Measurements from ENCODE around the gene GUK1. TPM values are rescaled to one million over a fixed set of nuclear protein-coding genes. Genes with fewer than 3 reads are reported as not detected.

GUK1 gene
- total and polyA plus RNA-seq, 2 of the 8 experiments (the other 6 are each of a cell fraction or from before 2014, with no cell fraction given), result 68.5 to 183 TPM

- no peak for DNase-seq (ENCODE audit: low read depth in 1 of 2, low spot score in 2 of 2)
- Histone ChIP-seq H3K4me1 (replicated peaks in 1 of 4; ENCODE audit: control insufficient read depth in 3 of 4, insufficient read depth in 4 of 4, low read length in 3 of 4) (no peaks in the 10 kb centered on the region), H2BK12ac (ENCODE audit: low read depth, low read length) (no peak overlapping the region), H3K79me1 (ENCODE audit: low read depth, low read length) (no peaks in the 10 kb centered on the region; the same call in 1 of the 2 replicates), H3K23me2 (ENCODE audit: low read depth, low read length) (no peaks in the 10 kb centered on the region), H4K8ac (ENCODE audit: extremely low read depth, insufficient read depth, low read length) (no peak overlapping the region), H4K5ac (ENCODE audit: insufficient read length, low read depth, low read length) (no peak overlapping the region), H4K20me1 (replicated peaks in 1 of 2; ENCODE audit: control insufficient read depth in 1 of 2, insufficient read depth in 2 of 2, low read length in 2 of 2) (no peaks in the 10 kb centered on the region), H3K4ac (replicated peaks; ENCODE audit: insufficient read length, low read depth, low read length) (no peak overlapping the region), H2BK5ac (ENCODE audit: low read depth, low read length) (no peak overlapping the region), H2AK5ac (ENCODE audit: low read depth, low read length) (no peak overlapping the region), H2BK20ac (ENCODE audit: low read length) (no peak overlapping the region), H3K36me3 (ENCODE audit: control insufficient read depth in 2 of 4, insufficient read depth in 4 of 4, low read length in 3 of 4) (no peaks in the 10 kb centered on the region), H3K4me3 (ENCODE audit: extremely low read depth in 1 of 4, insufficient read depth in 2 of 4, low read depth in 3 of 4, low read length in 4 of 4) (no peak overlapping the region), H2BK120ac (replicated peaks; ENCODE audit: low read depth, low read length) (no peak overlapping the region), H3K79me2 (ENCODE audit: control insufficient read depth in 1 of 2, insufficient read depth in 2 of 2, low read length in 2 of 2) (no peaks in the 10 kb centered on the region), H3K27ac (ENCODE audit: low read depth, low read length) (no peak overlapping the region), H2AFZ (ENCODE audit: low read length) (no peak overlapping the region), H3K9me3 (ENCODE audit: insufficient read depth in 2 of 2, low read depth in 1 of 2, low read length in 1 of 2) (peaks cover 8 to 13% of the 10 kb centered on the region in 2 experiments; a peak in 3 of 4 replicates), H3K23ac (ENCODE audit: insufficient read length) (no peak overlapping the region), H3K27me3 (replicated peaks in 1 of 4; ENCODE audit: control insufficient read depth in 3 of 4, extremely low read depth in 1 of 4, insufficient read depth in 3 of 4, low read length in 3 of 4) (no peaks in the 10 kb centered on the region; a peak in 3 of 7 replicates), H3K9ac (replicated peaks in 1 of 4; ENCODE audit: extremely low read depth in 1 of 4, low read depth in 3 of 4, low read length in 3 of 4) (no peak overlapping the region), H3K18ac (ENCODE audit: extremely low read depth, low read length) (no peak overlapping the region), H3K56ac (replicated peaks; ENCODE audit: insufficient read length, low read depth, low read length) (no peak overlapping the region), H2BK15ac (ENCODE audit: low read length) (no peak overlapping the region), H3K4me2 (ENCODE audit: insufficient read depth in 1 of 2, low read depth in 2 of 2, low read length in 2 of 2) (no peak overlapping the region), H4K91ac (replicated peaks; ENCODE audit: insufficient read length, low read length) (no peak overlapping the region), H3K14ac (ENCODE audit: insufficient read length) (no peak overlapping the region)
- ChIA-PET CTCF (ENCODE audit: partially characterized antibody) (interaction anchor here (1.1 to 1.9 kb wide), 2 partner anchors 50 to 124 kb away, joined by 3 to 4 read pairs; no protein-coding TSS in a partner anchor), POLR2A (ENCODE audit: partially characterized antibody) (no interaction called here)
- 57% methylated on average over 2 of the region's 2 CpGs; no CpG with 5 or more reads in 1 of the 2 experiments for WGBS, 2 experiments (ENCODE audit: extremely low coverage in 1 of 2, insufficient coverage in 1 of 2, insufficient read length in 1 of 2, insufficient replicate concordance in 2 of 2, low coverage in 1 of 2, low lambda C conversion rate in 2 of 2, missing lambda C conversion rate in 1 of 2)
- no peak for FAIRE-seq
- no peak for TF ChIP-seq POU5F1 (IDR thresholded peaks at IDR 0.05; ENCODE audit: low read depth, low read length)
- TF ChIP-seq EGR1 (IDR thresholded peaks at IDR 0.05; ENCODE audit: borderline replicate concordance, low read depth, low read length), result no peak
- TF ChIP-seq GTF2F1 (IDR thresholded peaks at IDR 0.05; ENCODE audit: borderline replicate concordance, low read depth, low read length), result no peak
- TF ChIP-seq POLR2A (IDR thresholded peaks at IDR 0.05; ENCODE audit: control extremely low read depth in 1 of 2, low read depth in 2 of 2, low read length in 2 of 2), result no peak
- no peak for TF ChIP-seq POLR2AphosphoS5 (IDR thresholded peaks at IDR 0.05; ENCODE audit: low read depth, low read length)
- no peak for TF ChIP-seq SP4 (IDR thresholded peaks at IDR 0.05; ENCODE audit: low read length)
- TF ChIP-seq BRCA1 (IDR thresholded peaks at IDR 0.05; ENCODE audit: low read depth, low read length), result no peak
These were observed 16.6 kb upstream of the GUK1 start for GRCh38 chr1:228123505-228123904.
